ENCODE data around the gene KCNC2.

DNA sequence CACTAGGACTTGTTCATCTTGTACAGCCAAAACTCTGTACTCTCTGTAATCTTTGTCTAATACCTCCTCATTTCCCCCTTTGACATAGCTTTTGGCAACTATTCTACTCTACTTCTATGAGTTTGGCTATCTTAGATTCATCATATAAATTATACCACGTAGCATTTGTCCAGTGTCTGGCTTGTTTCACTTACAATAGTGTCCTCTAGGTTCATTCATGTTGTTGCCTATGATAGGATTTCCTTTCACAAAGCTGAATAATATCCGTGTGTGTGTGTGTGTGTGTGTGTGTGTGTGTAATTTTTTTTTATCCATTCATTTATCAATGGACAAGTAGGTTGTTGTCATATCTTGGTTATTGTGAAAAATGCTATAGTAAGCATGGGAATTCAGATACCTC lies 209.5 kb downstream of the KCNC2 start:
- TF ChIP-seq, protein P1, sequence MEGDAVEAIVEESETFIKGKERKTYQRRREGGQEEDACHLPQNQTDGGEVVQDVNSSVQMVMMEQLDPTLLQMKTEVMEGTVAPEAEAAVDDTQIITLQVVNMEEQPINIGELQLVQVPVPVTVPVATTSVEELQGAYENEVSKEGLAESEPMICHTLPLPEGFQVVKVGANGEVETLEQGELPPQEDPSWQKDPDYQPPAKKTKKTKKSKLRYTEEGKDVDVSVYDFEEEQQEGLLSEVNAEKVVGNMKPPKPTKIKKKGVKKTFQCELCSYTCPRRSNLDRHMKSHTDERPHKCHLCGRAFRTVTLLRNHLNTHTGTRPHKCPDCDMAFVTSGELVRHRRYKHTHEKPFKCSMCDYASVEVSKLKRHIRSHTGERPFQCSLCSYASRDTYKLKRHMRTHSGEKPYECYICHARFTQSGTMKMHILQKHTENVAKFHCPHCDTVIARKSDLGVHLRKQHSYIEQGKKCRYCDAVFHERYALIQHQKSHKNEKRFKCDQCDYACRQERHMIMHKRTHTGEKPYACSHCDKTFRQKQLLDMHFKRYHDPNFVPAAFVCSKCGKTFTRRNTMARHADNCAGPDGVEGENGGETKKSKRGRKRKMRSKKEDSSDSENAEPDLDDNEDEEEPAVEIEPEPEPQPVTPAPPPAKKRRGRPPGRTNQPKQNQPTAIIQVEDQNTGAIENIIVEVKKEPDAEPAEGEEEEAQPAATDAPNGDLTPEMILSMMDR (conservative IDR thresholded peaks at IDR 0.05; ENCODE audit: low read depth, low read length): no peak
- no peak for TF ChIP-seq EZH2 (IDR thresholded peaks at IDR 0.05; ENCODE audit: borderline replicate concordance, low read depth, low read length, poor library complexity, severe bottlenecking)

All from A673 (cell line).